Cardiac muscle cell (in vitro differentiated cells and primary cell): ENCODE results near the gene UGGT2. TPM values are rescaled to one million over a fixed set of nuclear protein-coding genes. Genes with fewer than 3 reads are reported as not detected.

Source experiments
- DNase-seq, 2 donors: peaks; one replicate each; pipeline versions ENCODE4 v3.0.0 to v3.0.0-alpha.2; 2010 to 2017; ENCODE audit warnings: low read depth in 1 of 2, low spot score in 1 of 2
- H3K27ac ChIP-seq: fragments of 200-600 bp; sonication (generic); 2 replicates; pipeline ENCODE4 v1.5.1; 2016
- H3K27me3 ChIP-seq: fragments of 200-600 bp; sonication (generic); 2 replicates; pipeline ENCODE4 v1.6.0; 2016; ENCODE audit warnings: control low read depth
- H3K36me3 ChIP-seq: fragments of 200-600 bp; sonication (generic); 2 replicates; pipeline ENCODE4 v1.5.1; 2016; ENCODE audit warnings: control low read depth
- H3K4me1 ChIP-seq: fragments of 200-600 bp; sonication (generic); 2 replicates; pipeline ENCODE4 v1.8.1; 2017; ENCODE audit warnings: low read depth, mild to moderate bottlenecking, mixed run types
- H3K4me3 ChIP-seq: fragments of 200-600 bp; sonication (generic); 2 replicates; pipeline ENCODE4 v1.5.1; 2016; ENCODE audit warnings: mild to moderate bottlenecking
- H3K9me3 ChIP-seq: fragments of 200-600 bp; sonication (generic); 2 replicates; pipeline ENCODE4 v1.5.1; 2017; ENCODE audit warnings: low read depth, mild to moderate bottlenecking, control low read depth
- polyA plus RNA-seq: library from polyadenylated mRNA; unstranded; fragments of >200 nt; fragmentation: Nextera tagmentation; extraction: Ambion mirVana; gene quantifications from 2 replicates; pipeline ENCODE4 v1.2.1, GENCODE V29; 2016
- total RNA-seq: library from RNA; depleted of rRNA; stranded (reverse); fragments of >200 nt; gene quantifications from 2 replicates; pipeline ENCODE4 v1.2.3, GENCODE V29; 2016
- TF ChIP-seq, protein P1 (sequence below): IDR thresholded peaks from 2 replicates; pipeline ENCODE4 v1.5.1; 2012; ENCODE audit warnings: low read depth, mild to moderate bottlenecking, low read length

UGGT2 gene
- total and polyA plus RNA-seq, 2 experiments from 2014 or later, result 23.3 to 43.6 TPM

DNA sequence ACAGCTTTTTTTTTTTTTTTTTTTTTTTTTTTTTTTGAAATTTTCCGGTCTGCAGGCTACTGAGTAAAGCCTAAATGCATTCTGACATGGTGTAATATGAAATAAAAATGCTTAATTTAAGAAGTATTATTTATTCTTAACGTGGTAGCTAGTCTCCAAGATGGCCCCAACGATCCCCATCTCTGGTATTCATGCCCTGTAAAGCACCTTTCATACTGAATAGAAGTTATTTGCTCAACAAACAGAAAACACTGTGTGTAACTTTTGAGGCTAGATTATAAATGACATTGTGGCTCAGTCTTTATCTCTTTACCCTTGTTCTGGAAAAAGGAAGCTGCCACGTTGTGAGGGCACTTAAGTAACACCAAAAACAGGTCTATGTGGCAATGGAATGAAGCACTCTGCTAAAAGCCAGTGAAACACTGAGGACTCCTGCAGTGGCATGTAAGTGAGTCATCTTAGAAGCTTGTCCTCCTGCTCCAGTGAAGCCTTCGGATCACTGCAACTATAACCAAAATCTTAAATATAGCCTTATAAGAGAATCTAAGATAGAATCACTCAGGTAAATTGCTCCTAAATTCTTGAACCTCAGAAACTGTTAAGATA is 128.7 kb downstream of the UGGT2 start:
- Histone ChIP-seq H3K4me3 (no peak overlapping the region), H3K36me3 (no peaks in the 10 kb centered on the region), H3K27ac (no peak overlapping the region), H3K9me3 (no peaks in the 10 kb centered on the region), H3K27me3 (no peaks in the 10 kb centered on the region), H3K4me1 (no peaks in the 10 kb centered on the region)
- peak; percentile 13 to 88 for DNase-seq
- TF ChIP-seq, protein P1, sequence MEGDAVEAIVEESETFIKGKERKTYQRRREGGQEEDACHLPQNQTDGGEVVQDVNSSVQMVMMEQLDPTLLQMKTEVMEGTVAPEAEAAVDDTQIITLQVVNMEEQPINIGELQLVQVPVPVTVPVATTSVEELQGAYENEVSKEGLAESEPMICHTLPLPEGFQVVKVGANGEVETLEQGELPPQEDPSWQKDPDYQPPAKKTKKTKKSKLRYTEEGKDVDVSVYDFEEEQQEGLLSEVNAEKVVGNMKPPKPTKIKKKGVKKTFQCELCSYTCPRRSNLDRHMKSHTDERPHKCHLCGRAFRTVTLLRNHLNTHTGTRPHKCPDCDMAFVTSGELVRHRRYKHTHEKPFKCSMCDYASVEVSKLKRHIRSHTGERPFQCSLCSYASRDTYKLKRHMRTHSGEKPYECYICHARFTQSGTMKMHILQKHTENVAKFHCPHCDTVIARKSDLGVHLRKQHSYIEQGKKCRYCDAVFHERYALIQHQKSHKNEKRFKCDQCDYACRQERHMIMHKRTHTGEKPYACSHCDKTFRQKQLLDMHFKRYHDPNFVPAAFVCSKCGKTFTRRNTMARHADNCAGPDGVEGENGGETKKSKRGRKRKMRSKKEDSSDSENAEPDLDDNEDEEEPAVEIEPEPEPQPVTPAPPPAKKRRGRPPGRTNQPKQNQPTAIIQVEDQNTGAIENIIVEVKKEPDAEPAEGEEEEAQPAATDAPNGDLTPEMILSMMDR, result no peak

DNA sequence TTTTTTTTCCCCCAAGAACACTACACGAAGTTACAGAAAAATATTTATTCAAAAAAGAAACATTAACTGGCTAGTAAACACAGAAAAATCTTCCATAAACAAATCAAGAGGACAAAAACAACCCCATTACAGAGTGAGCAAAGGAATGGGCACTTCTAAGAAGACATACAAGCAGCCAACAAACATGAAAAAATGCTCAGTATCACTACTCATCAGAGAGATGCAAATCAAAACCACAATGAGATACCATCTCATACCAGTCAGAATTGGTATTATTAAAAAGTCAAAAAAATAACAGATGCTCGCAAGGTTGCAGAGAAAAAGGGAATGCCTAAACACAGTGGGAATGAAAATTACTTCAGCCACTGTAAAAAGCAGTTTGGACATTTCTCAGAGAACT is 131.7 kb downstream of the UGGT2 start:
- TF ChIP-seq, protein P1, result no peak
- no peaks in the 10 kb centered on the region for H3K27me3 ChIP-seq
- H3K36me3 ChIP-seq, result no peaks in the 10 kb centered on the region
- H3K27ac ChIP-seq, result no peak overlapping the region
- no peak overlapping the region for H3K4me3 ChIP-seq
- no peaks in the 10 kb centered on the region for H3K4me1 ChIP-seq
- no peaks in the 10 kb centered on the region for H3K9me3 ChIP-seq
- no peak for DNase-seq

DNA sequence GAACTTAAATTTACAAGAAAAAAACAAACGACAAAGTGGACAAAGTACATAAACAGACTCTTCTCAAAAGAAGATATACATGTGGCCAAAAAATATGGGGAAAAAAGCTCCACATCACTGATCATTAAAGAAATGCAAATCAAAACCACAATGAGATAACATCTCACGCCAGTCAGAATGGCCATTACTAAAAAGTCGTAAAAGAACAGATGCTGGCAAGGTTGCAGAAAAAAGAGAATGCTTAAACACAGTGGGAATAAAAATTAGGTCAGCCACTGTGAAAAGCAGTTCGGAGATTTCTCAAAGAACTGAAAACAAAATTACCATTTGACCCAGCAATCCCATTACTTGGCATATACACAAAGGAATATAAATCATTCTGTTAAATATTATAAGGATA is 132.7 kb downstream of the UGGT2 start:
- no peak overlapping the region for H3K27ac ChIP-seq
- no peak for DNase-seq
- TF ChIP-seq, protein P1, result no peak
- no peaks in the 10 kb centered on the region for H3K27me3 ChIP-seq
- no peaks in the 10 kb centered on the region for H3K9me3 ChIP-seq
- no peak overlapping the region for H3K4me3 ChIP-seq
- H3K4me1 ChIP-seq, result no peaks in the 10 kb centered on the region
- no peaks in the 10 kb centered on the region for H3K36me3 ChIP-seq

DNA sequence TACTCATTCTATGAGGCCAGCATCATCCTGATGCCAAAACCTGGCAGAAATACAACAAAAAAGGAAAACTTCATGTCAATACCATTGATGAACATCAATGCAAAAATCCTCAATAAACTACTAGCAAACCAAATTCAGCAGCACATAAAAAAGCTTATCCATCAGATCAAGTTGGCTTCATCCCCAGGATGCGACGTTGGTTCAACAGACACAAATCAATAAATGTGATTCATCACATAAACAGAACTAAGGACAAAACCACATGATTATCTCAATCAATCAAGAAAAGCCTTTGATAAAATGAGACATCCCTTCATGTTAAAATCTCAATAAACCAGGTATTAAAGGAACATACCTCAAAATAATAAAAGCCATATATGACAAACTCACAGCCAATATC is 134.3 kb downstream of the UGGT2 start:
- no peaks in the 10 kb centered on the region for H3K9me3 ChIP-seq
- no peaks in the 10 kb centered on the region for H3K27me3 ChIP-seq
- H3K36me3 ChIP-seq, result no peaks in the 10 kb centered on the region
- H3K4me3 ChIP-seq, result no peak overlapping the region
- no peaks in the 10 kb centered on the region for H3K4me1 ChIP-seq
- H3K27ac ChIP-seq, result no peak overlapping the region
- DNase-seq, result no peak
- TF ChIP-seq, protein P1, result no peak

DNA sequence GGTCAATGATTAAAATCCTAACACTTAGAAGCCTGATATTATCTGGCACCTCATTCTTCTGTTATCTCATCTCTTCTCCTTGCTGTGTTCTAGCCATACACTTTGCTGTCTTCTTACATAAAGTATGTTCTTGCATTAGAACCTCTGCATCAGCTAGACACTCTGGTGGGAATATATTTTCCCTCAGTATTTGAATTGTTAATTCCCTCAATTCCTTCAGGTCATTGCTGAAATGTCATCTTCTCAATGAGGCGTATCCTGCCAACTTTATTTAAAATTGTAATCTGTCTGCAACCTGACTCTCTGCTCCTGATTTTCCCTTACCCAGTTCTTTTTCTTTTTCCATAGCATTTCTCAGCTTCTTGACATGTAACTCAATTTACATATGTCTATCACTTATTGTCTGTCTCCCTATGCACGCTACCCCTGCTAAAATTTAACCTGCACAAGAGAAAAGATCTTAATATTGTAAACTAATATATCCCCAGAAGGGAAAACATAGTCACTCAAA is 138.2 kb downstream of the UGGT2 start:
- TF ChIP-seq, protein P1, result no peak
- no peaks in the 10 kb centered on the region for H3K4me1 ChIP-seq
- H3K27ac ChIP-seq, result no peak overlapping the region
- no peaks in the 10 kb centered on the region for H3K9me3 ChIP-seq
- no peak overlapping the region for H3K4me3 ChIP-seq
- DNase-seq, result no peak
- H3K27me3 ChIP-seq, result no peaks in the 10 kb centered on the region
- H3K36me3 ChIP-seq, result no peaks in the 10 kb centered on the region

DNA sequence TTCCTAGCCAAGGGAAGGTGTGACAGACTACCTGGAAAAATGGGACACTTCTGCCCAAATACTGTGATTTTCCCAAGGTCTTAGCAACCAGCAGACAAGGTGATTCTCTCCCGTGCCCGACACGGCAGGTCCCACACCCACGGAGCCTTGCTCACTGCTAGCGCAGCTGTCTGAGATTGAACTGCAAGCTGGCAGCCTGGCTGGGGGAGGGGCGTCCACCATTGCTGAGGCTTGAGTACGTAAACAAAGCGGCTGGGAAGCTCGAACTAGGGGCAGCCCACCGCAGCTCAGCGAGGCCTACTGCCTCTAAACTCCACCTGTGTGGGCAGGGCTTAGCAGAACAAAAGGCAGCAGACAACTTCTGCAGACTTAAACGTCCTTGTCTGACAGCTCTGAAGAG is 146.2 kb downstream of the UGGT2 start:
- no peak overlapping the region for H3K4me3 ChIP-seq
- no peaks in the 10 kb centered on the region for H3K36me3 ChIP-seq
- no peaks in the 10 kb centered on the region for H3K27me3 ChIP-seq
- TF ChIP-seq, protein P1, result no peak
- no peak for DNase-seq
- no peak overlapping the region for H3K27ac ChIP-seq
- H3K9me3 ChIP-seq, result no peaks in the 10 kb centered on the region
- H3K4me1 ChIP-seq, result no peaks in the 10 kb centered on the region
